ENCODE measurements around the gene PICALM.

DNA sequence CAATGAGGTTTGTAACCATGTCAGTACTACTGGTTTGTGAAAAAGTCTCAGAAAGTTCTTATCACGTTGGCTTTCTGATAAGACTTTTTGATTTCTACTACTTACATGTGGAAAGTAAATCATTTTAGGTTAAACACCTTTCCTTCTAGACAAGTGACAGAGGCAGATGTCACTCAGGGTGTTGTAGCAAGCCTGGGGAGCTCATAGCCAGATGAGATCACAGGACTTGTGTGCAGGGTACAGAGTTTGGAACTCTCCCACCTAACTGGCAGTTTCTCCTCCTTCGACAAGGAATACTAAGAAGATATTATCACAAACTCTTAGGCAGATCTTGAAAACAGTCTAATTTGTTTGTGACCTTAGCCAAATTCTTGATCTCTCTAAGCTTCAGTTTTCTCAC, 49.4 kb upstream of the PICALM start:
- TF ChIP-seq POLR2A (IDR thresholded peaks at IDR 0.05; ENCODE audit: low read length) (no peak), MYC (IDR thresholded peaks at IDR 0.05; ENCODE audit: borderline replicate concordance, low read length) (no peak), ESRRA (IDR thresholded peaks at IDR 0.05; ENCODE audit: borderline replicate concordance, low read length) (no peak), CEBPB (IDR thresholded peaks at IDR 0.05) (no peak)
- TF ChIP-seq, protein P1, sequence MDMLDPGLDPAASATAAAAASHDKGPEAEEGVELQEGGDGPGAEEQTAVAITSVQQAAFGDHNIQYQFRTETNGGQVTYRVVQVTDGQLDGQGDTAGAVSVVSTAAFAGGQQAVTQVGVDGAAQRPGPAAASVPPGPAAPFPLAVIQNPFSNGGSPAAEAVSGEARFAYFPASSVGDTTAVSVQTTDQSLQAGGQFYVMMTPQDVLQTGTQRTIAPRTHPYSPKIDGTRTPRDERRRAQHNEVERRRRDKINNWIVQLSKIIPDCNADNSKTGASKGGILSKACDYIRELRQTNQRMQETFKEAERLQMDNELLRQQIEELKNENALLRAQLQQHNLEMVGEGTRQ (IDR thresholded peaks at IDR 0.05), result no peak
- TF ChIP-seq, protein P2, sequence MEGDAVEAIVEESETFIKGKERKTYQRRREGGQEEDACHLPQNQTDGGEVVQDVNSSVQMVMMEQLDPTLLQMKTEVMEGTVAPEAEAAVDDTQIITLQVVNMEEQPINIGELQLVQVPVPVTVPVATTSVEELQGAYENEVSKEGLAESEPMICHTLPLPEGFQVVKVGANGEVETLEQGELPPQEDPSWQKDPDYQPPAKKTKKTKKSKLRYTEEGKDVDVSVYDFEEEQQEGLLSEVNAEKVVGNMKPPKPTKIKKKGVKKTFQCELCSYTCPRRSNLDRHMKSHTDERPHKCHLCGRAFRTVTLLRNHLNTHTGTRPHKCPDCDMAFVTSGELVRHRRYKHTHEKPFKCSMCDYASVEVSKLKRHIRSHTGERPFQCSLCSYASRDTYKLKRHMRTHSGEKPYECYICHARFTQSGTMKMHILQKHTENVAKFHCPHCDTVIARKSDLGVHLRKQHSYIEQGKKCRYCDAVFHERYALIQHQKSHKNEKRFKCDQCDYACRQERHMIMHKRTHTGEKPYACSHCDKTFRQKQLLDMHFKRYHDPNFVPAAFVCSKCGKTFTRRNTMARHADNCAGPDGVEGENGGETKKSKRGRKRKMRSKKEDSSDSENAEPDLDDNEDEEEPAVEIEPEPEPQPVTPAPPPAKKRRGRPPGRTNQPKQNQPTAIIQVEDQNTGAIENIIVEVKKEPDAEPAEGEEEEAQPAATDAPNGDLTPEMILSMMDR (IDR thresholded peaks at IDR 0.05), result no peak

Measured in A549 (cell line).